Stimulated activated CD8-positive, alpha-beta memory T cell treated with anti-CD3 and anti-CD28 coated beads, Interleukin-12 subunit alpha, Interleukin-12 subunit beta, amount 100 ng/mL, for 4 hours (primary cell): ENCODE data around the gene ADGRG3.

Experiments
- DNase-seq: peaks from one replicate; pipeline ENCODE4 v3.0.0-alpha.2; 2020; ENCODE audit warnings: low read depth

Gene ADGRG3

DNA sequence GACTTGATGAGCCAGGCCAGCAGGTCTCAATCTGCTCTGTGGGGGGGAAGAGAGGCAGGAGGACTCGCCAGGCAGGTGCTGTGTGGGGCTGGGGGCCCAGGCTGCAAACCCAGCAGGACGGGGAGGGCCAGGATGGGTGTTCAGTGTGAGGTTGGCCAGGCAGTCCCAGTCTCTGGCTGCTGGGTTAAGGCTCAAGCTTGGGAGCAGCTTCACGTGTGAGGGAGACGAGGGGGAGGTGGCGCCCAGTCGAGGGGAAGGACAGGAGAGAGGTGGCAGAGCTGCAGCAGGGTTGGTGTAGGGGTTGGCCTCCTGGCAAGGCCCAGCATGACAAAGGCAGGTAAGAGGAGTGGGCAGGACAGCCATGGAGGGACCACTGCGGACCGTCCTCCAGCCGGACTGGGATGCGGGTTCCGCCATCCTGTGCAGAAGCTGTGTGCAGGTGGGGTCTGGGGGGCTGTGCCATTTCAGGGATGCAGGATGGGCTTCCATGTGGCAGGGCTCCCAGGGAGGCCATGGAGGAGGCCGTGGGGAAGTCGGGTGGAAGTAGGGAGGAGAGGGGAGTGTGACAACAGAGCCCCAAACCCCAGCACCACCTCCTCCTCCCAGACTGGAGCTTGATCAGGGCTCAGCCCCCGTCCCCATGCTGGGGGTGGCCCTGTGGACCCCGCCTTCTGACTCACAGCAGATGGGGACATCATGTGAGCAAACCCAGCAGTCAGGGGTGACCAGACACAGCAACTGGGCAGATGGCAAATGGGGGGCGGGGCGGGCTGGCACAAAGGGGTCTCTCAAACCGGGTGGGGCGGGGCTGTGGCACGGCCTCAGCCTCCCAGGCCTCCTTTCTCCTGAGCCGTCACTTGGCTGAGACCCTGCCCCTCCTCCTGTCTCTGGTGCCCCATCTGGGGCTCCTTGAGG lies 36.9 kb upstream of the ADGRG3 start:
- no peak for DNase-seq

DNA sequence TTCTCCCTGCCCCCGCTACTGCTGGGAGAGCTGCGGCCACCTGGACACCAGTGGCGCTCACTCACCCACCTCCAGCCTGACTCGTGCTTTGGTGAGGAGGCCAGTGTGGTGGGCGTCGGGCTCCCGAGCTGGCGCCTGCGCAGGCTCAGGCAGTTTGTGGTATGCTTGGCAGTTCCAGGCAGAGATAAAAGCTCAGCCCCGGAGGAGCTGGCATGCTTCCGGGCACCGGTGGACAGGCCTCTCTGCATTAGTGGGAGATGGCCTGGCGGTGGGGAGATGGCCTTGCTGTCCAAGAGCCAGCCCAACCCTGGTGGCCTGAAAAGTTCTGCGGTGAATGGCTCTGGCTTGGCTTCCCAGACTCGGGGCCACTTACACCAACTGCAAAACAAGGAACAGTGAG lies 35.5 kb upstream of the ADGRG3 start:
- DNase-seq = no peak

DNA sequence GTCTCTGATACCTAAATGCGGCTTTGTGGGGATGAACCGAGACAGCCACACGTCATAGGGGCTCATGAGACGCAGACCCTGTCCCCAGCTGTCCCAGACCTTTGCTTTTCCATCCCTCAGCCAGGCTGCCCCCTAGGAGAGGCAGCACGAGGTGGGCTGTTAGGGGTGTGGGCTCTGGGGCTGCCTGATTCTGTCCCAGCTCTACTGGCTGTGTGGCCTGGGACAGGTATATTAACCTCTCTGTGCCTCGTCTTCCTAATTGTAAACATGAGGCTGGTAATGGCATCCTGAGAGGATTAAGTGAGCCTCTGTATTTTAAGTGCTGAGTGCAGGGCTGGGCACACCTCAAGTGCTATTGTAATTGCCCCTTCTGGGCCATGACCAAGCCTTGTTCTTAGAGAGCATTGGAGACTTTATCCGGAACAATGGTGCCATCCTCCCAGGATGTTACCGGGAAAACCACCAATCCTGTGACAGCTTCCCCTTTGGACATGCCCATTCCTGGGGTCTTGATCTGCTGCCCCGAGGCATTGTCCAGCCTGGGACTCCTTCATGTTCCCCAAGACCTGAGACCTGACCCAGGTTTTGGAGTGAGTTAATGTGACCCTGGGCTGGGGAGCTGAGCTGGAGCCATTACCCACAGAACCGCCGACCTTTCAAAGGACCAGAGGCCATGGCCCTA lies 34.6 kb upstream of the ADGRG3 start:
- DNase-seq = no peak

DNA sequence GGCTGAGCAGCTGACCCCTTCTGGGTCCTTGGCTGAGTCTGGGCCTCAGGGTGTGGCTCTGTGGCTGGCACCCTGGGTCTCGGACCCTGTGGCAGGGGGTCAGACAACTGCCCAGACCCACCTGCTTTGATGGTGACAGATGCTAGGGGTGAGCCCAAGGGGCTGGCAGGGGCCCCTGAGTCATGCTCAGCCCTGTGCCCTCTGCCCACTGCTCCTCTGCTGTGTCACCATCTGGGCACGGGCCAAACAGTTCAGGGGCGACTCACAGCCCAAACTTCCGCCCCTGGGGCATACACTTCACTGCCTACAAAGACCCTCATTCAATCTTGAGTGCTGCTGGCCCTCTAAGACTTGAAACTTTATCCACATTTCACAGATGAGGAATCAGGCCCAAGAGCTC lies 33.9 kb upstream of the ADGRG3 start:
- DNase-seq = no peak

DNA sequence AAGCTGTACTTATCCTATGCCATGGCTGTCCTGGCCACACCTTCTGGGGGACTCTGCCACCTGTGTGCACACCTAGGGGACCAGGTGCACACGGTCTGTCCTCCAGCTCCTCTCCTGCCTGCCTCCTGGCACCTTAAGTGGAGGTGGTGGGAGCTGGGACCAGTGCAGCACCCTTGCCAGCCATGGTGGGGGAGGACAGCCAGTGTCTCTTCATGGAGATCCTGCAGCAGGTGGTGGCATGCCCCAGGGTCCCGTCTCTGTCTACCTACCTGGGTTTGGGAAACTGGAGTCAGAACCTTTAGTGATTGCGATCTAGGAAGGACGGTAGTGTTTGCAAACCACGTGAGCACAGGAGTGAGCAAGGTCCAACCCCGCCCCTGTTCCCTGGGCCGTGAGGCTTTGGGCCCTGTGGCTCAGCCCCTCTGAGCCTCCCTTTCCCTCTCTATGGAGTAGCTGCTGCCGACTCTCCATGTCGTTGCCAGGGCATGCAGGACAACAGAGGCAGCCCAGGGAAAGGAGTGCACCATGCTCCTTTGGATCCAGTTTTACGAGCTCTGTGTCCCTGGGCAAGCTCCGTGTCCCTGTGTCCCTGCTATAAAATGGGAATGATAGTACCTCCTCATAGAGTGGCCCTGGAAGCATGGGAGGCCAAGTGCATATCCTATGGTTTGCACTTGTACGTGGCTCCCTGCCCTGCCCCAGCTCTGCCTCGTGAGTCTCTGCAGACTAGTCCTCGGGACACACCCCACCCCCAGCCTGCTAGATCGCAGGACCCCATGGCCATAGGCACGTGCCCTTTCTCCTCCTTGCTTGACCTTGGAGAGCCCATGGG lies 32.6 kb upstream of the ADGRG3 start:
- no peak for DNase-seq

DNA sequence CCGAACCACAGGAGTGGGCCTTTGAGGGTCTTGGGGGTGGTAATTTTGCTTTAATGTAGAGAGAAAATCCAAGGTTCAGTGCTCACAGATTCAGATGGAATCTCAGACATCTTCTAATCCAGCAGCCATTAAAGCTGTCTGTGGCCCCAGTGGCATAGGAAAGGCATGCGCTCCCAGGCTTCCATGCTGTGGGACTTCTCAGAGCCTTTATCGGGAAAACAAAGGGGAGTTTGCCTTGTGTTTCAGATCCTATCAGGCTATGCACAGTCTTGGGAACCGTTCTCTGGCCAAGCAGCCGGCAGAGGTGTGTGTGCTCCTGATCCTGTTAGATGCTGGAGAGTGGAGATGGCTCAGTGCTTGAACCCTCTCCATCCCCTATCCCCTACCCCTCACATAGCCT lies 31.9 kb upstream of the ADGRG3 start:
- no peak for DNase-seq

DNA sequence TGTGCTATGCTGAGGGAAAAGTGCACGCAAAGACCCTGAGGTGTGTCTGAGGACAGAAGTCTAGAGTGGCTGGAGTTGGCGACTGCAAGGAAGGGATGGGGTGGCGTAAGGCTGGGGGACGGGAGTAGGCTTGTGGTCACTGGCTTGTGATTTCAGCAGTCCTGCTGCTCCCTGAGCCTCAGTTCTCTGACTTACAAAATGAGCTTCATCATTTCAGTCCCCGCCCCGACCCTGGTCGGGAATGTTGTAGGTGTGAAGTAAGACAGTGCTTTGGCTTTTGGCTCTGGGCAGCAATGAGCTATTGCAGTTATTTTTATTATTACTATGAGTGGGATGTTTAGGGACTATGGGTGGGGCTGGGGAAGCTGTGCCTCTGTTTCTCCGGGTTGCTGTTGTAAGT lies 31.1 kb upstream of the ADGRG3 start:
- DNase-seq = no peak

DNA sequence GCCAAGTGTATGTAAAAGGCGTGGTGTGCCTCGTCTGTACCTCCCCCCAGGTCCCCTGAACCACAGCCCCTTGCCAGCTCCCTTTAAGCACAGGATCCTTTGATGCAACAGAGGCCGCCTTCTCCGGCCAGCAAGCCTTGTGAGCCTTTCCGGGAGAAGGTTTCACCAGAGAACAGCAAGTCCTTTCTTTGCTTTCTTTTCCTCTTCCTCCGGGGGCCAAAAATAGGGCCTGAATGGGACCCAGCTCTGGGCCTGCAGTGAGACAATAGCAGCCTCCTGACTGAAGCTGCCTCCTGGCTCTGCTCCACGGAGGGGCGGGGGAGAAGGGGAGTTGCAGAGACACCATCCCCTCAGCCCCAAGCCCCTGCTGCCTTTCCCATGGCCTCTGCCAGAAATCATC lies 30.7 kb upstream of the ADGRG3 start:
- no peak for DNase-seq

DNA sequence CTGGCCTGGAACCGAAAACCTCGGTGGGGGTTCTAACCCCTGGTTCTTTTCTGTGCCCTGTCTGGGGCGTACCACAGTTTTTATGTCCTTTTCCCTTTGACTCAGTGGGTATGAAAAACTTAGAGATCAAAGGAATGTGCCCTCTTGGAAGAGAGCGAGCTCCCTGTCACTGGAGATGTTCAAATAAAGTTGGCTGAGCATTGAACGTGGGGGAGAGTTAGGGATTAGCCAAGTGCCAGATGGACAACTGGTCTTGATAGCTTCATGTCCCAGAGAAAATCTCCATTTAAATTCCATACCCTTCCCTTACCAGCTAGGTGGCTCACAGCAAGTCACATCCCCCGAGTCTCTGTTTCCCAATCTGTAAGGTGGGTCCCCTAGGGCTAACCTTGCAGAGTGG lies 30.1 kb upstream of the ADGRG3 start:
- no peak for DNase-seq

DNA sequence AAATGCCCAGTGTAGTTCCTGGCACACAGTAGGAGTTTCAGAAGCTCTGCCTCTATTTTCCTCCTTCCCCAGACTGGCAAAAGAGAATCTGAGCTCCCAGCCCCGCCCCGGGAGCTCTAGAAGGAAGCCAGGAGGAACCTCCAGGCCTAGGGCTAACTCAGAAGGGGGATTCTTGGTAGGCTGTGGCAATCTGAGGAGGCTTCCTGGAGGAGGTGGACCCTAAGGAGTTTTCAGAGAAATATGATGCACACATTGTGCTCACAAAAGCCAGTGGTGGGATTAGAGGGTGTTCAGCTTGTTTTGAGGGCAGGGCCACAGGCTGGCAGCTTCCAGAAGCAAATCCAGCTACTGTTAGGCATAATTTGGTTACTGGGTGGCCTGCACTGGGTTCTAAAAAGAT lies 29.7 kb upstream of the ADGRG3 start:
- no peak for DNase-seq

DNA sequence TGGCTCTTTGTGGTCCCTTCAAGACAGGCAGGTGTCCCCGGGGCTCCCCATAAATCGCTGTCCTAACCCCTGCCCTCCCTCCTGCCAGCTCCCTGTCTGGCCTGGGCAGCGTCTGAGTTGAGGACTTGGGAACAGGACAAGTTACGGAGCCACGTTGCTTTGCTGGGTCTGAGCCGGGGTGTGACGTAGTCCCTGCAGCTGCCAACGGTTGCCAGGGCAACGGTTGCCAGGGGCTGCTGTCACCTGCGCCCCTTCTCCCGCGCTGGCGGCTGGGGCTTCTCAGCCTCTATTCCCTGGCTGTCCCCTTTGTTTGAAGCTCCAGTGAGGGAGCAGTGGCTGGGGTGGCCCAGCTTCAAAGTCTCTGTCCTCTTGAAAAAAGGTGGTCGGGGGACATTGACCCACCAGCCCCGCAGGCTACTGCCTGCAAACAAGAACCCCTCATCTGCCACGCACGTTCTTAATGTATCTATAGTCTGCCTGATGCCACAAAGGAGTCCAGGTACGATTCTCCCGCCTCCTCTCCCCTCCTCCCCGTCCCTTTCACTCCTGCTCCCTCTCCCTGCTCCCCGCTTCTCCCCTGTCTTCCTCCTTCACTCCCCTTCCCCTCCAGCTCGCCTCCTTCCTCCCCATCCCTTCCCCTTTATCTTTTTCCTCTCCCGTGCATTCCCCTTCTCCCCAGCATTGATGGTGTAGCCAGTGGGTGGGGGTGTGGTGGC lies 28.8 kb upstream of the ADGRG3 start:
- DNase-seq = no peak

DNA sequence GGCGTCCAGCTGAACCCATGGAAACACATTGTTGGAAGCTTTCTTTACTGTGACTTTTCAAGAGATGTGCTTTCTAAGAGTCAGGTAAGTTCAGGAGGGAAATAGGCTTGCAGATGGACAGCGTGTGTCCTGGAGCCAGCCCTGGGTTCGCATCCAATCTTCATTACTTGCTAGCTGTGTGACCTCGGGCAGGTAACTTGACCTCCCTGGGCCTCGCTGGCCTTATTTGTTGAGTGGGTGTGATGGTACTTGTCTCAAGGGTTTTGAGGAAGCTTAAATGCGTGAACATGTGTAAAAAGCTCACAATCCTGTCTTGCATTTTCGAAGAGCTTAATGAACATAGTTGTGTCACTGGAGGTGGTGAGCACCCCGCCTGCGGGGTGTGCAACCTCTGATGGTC lies 27.9 kb upstream of the ADGRG3 start:
- DNase-seq = no peak

DNA sequence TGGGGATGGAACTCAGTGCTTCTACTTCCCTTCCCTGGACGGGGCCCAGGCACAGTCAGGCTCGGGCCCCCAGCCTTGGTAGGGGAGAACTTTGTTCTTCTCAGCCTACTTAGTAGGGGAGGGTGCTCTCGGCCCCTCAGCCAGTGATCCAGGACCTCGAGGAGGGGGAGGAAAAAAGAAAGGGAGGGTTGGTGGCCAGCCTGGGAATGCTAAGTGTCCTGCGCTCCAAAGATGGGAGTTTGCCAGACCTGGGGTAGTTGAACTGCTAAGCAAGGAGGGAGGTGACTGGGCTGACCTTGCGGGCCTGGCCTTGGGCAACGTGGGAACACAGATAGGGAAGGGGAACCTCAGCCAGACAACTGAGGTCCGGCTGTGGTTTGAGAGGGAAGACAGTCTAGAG lies 27.5 kb upstream of the ADGRG3 start:
- no peak for DNase-seq

DNA sequence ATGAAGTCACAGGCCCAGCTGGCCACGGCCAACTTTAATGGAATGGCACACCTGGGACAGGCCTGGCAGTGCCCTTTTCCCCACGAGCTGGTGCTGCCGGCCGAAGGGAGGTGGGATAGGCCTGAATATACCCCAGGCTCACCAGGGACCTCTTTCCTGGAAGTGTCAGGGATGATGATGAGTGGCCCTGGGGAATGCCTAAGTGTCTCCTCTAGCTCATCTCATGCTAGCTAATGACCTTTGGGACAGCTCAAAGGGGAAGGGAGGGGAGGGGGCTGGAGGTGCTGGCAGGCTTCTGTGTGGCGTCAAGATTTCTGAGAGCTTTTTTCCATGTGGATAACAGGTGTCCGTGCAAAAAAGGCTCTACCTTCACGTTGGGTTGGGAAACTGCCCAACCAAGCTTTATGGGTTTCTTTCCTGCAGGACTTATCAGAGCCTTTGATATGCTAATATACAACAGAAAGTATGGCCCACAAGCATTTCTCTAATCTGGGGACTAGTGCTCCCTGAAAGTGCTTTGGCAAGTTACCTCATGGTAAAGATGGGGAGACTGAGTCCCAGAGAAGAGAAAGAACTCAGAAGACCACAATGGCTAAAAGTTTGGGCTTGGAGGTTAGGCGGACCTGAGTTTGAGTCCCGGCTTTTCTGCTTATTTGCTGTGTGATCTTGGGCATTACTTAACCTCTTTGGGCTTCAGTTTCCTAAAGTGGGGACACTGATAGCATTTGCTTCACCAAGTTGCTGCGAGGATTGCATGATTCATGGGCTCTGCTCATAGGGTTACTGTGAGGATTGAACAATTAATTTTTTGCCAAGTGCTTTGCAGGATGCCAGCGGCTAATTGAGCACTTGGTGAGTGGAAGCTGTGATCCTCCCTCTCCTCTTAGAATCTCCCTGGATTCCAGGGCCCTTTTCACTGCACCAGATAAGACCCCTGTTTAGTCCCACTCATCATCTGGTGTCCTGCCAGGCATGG lies 25.7 kb upstream of the ADGRG3 start:
- DNase-seq = no peak

DNA sequence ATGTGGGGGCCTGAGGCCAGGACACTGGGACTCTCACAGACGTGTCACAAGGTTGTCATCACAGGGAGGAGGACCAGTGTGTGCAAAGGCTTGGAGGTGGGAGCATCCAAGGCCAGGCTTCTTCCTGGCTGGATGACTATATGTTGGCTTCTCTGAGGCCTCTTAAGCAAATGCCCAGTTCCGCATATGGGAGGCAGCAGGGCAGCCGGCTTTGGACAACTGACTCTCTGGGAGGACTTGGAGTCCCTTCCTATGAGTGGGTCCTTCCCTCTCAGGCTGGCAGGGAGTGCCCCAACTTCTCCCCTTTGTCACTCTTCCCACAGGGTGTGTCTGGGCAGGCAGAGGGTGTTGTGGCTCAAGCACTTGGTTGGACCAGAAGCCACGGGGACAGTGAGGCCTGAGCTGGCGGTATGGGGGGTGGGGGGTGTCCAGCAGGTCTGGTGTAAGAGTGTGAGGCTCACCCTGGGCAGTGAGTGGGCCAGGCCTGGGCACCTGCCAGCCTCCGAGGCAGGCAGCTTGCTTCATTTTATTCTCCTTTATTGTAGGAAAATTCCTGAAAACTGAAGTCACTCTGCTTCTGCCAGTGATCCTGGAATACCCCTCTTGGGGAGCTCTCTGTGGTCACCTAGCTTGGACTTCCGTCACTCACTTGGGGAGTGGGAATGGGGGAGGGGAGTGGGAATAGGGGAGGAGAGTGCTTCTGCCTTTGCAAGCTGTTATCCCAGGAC lies 24.8 kb upstream of the ADGRG3 start:
- DNase-seq = no peak

DNA sequence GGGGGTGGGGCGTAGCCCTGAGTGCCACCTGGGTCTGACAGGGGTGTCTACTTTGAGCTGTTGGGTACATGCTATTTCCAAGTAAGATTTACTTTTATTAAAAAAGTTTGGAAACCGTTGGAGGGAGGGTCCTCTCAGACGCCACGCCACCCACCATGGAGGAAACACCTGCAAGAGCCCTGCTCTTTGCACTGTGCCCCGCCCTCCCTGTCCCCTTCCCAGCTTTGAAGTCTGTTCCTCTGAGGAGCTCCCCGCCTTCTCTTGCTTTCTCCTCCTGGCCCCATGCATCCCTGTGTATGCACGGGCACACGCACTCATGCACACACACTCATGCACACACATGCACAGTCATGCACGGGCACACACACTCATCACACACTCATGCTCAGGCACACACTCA lies 24.2 kb upstream of the ADGRG3 start:
- no peak for DNase-seq

DNA sequence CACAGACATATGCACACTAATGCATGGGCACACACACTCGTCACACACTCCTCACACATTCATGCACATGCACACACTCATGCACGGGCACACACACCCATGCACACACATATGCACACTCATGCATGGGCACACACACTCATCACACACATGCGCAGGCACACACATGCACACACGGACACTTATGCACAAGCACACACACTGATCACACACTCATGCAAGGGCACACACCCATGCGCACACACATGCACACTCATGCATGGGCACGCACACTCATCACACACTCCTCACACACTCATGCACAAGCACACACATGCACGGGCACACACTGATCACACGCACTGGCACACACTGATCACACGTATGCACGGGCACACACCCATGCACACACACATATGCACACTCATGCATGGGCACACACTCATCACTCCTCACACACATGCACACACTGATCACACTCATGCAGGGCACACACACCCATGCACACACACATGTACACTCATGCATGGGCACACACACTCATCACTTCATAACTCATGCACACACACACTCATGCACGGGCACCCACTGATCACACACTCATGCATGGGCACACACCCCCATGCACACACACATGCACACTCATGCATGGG lies 23.6 kb upstream of the ADGRG3 start:
- DNase-seq = no peak

DNA sequence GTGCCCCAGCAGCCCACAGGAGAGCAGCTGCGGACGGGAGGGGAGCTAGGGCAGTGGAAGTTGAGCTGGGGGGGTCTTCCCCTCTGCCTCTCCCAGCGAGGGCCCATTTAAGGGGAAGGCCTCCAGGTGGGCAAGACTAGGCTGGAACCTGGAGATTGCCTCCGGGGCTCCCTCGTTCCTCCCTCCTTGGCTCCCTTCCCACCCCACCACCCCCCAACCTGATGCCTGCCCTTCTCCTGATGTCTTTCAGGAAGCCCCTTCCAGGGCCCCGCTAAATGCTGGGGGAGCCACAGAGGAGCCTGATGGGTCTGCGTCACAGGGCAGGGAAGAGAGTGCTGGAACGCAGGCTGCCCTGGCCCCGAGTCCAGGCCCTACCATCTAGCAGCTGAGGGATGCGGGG lies 22.9 kb upstream of the ADGRG3 start:
- DNase-seq = no peak

DNA sequence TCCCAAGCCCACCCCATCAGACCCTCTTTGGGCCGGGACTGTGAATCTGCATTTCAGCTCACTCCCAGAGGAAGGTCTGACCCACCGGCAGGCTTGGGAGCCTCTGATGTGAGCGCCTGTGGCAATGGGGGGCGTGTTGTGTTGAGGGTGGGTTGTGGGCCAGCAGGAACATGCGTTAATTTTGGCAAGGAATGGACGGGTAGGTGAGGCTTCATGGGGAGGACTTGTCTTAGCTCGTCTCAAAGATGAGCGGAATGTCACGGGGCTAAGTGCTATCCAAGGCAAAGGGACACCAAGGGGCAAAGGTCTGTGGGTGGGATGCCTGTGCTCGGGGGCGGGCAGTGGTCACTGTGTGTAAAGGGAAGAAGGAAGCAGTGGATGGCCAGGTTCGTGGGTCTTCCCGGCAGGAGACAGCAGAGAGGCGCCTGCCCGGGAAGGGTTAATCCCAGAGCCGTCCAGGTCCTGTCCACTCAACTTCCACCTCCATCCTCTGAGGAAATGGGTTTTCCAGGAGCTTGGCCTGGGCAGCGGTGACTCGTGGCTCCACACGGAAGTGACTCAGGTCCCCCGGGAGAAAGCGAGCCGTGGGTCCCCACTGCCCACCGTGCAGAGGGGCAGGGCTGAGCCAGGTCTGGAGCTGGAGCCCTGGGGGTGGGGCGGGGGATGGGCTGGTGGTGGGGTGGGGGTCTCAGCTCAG lies 22.3 kb upstream of the ADGRG3 start:
- DNase-seq = no peak
